Measurements from ENCODE around the gene OBSCN.
A peak's percentile ranks its signal among the peaks of the same experiment; 100 is the strongest.

The OBSCN gene

GRCh38 chr1:228197555-228198147 is 10.2 kb upstream of the OBSCN start:
- Mint-ChIP-seq H3K4me3 (no peak overlapping the region), H3K27me3 (peaks cover 3% of the 10 kb centered on the region), H3K27ac (no peak overlapping the region), H3K36me3 (peaks cover 29% of the 10 kb centered on the region), H3K4me1 (ENCODE audit: low read depth) (no peaks in the 10 kb centered on the region), H3K9me3 (ENCODE audit: low read depth) (peaks cover 10% of the 10 kb centered on the region)

GRCh38 chr1:228198977-228199590 is 8.8 kb upstream of the OBSCN start:
- H3K36me3 Mint-ChIP-seq, result peaks cover 29% of the 10 kb centered on the region
- H3K9me3 Mint-ChIP-seq (ENCODE audit: low read depth), result peaks cover 10% of the 10 kb centered on the region
- no peak overlapping the region for H3K27ac Mint-ChIP-seq
- no peak overlapping the region for H3K4me3 Mint-ChIP-seq
- H3K4me1 Mint-ChIP-seq (ENCODE audit: low read depth), result no peaks in the 10 kb centered on the region
- H3K27me3 Mint-ChIP-seq, result peaks cover 11% of the 10 kb centered on the region

GRCh38 chr1:228204958-228205357 is 2.9 kb upstream of the OBSCN start:
- Mint-ChIP-seq H3K27me3 (peaks cover 14% of the 10 kb centered on the region), H3K4me3 (no peak overlapping the region), H3K36me3 (peaks cover 4% of the 10 kb centered on the region), H3K27ac (no peak overlapping the region), H3K4me1 (ENCODE audit: low read depth) (no peaks in the 10 kb centered on the region), H3K9me3 (ENCODE audit: low read depth) (no peaks in the 10 kb centered on the region)

- peaks cover 14% of the 10 kb centered on the region for H3K27me3 Mint-ChIP-seq
- H3K4me1 Mint-ChIP-seq (ENCODE audit: low read depth), result no peaks in the 10 kb centered on the region
- no peak overlapping the region for H3K4me3 Mint-ChIP-seq
- no peaks in the 10 kb centered on the region for H3K9me3 Mint-ChIP-seq (ENCODE audit: low read depth)
- no peak overlapping the region for H3K27ac Mint-ChIP-seq
- peaks cover 4% of the 10 kb centered on the region for H3K36me3 Mint-ChIP-seq
Observed at GRCh38 chr1:228205526-228206436, 2.1 kb upstream of the OBSCN start.

- no peak overlapping the region for H3K4me3 Mint-ChIP-seq
- H3K27ac Mint-ChIP-seq, result no peak overlapping the region
- no peaks in the 10 kb centered on the region for H3K4me1 Mint-ChIP-seq (ENCODE audit: low read depth)
- no peaks in the 10 kb centered on the region for H3K36me3 Mint-ChIP-seq
- peaks cover 11% of the 10 kb centered on the region for H3K27me3 Mint-ChIP-seq
- no peaks in the 10 kb centered on the region for H3K9me3 Mint-ChIP-seq (ENCODE audit: low read depth)
Observed at GRCh38 chr1:228206582-228207351, 1.1 kb upstream of the OBSCN start.

- H3K9me3 Mint-ChIP-seq (ENCODE audit: low read depth), result no peaks in the 10 kb centered on the region
- H3K27me3 Mint-ChIP-seq, result peaks cover 11% of the 10 kb centered on the region
- no peak overlapping the region for H3K4me3 Mint-ChIP-seq
- no peaks in the 10 kb centered on the region for H3K36me3 Mint-ChIP-seq
- no peaks in the 10 kb centered on the region for H3K4me1 Mint-ChIP-seq (ENCODE audit: low read depth)
- H3K27ac Mint-ChIP-seq, result no peak overlapping the region
Observed at GRCh38 chr1:228207381-228207810, 448 bp upstream of the OBSCN start.

- Mint-ChIP-seq H3K27ac (no peak overlapping the region), H3K4me3 (no peak overlapping the region), H3K36me3 (no peaks in the 10 kb centered on the region), H3K27me3 (peaks cover 3% of the 10 kb centered on the region), H3K9me3 (ENCODE audit: low read depth) (no peaks in the 10 kb centered on the region), H3K4me1 (ENCODE audit: low read depth) (peaks cover 2% of the 10 kb centered on the region)
Observed at GRCh38 chr1:228208831-228209551, 1.1 kb downstream of the OBSCN start.

- H3K27ac Mint-ChIP-seq, result no peak overlapping the region
- H3K4me1 Mint-ChIP-seq (ENCODE audit: low read depth), result peaks cover 2% of the 10 kb centered on the region
- H3K9me3 Mint-ChIP-seq (ENCODE audit: low read depth), result no peaks in the 10 kb centered on the region
- peaks cover 3% of the 10 kb centered on the region for H3K27me3 Mint-ChIP-seq
- H3K4me3 Mint-ChIP-seq, result no peak overlapping the region
- H3K36me3 Mint-ChIP-seq, result no peaks in the 10 kb centered on the region
Observed at GRCh38 chr1:228209657-228210056, 1.8 kb downstream of the OBSCN start.

GRCh38 chr1:228210076-228210651 is 2.3 kb downstream of the OBSCN start:
- no peaks in the 10 kb centered on the region for H3K36me3 Mint-ChIP-seq
- peaks cover 3% of the 10 kb centered on the region for H3K27me3 Mint-ChIP-seq
- H3K4me1 Mint-ChIP-seq (ENCODE audit: low read depth), result peaks cover 2% of the 10 kb centered on the region
- H3K27ac Mint-ChIP-seq, result no peak overlapping the region
- no peak overlapping the region for H3K4me3 Mint-ChIP-seq
- H3K9me3 Mint-ChIP-seq (ENCODE audit: low read depth), result no peaks in the 10 kb centered on the region

- H3K4me3 Mint-ChIP-seq, result peak overlapping the region; percentile 40
- peaks cover 3% of the 10 kb centered on the region for H3K4me1 Mint-ChIP-seq (ENCODE audit: low read depth)
Observed at GRCh38 chr1:228210712-228211530, 3.1 kb downstream of the OBSCN start.

GRCh38 chr1:228211531-228212414 is 3.9 kb downstream of the OBSCN start:
- Mint-ChIP-seq H3K36me3 (no peaks in the 10 kb centered on the region), H3K4me1 (ENCODE audit: low read depth) (peaks cover 4% of the 10 kb centered on the region), H3K27me3 (no peaks in the 10 kb centered on the region), H3K4me3 (no peak overlapping the region), H3K9me3 (ENCODE audit: low read depth) (no peaks in the 10 kb centered on the region), H3K27ac (no peak overlapping the region)

More at GRCh38 chr1:228210712-228211530, 3.1 kb downstream of the OBSCN start:
- Mint-ChIP-seq H3K36me3 (no peaks in the 10 kb centered on the region), H3K9me3 (ENCODE audit: low read depth) (no peaks in the 10 kb centered on the region), H3K27me3 (peaks cover 3% of the 10 kb centered on the region), H3K27ac (peak overlapping the region; percentile 41)

- H3K27me3 Mint-ChIP-seq, result no peaks in the 10 kb centered on the region
- no peak overlapping the region for H3K27ac Mint-ChIP-seq
Observed at GRCh38 chr1:228212415-228212965, 4.6 kb downstream of the OBSCN start.

More at GRCh38 chr1:228212415-228212965, 4.6 kb downstream of the OBSCN start:
- H3K36me3 Mint-ChIP-seq, result no peaks in the 10 kb centered on the region
- peak overlapping the region; percentile 87 for H3K4me3 Mint-ChIP-seq
- no peaks in the 10 kb centered on the region for H3K9me3 Mint-ChIP-seq (ENCODE audit: low read depth)
- H3K4me1 Mint-ChIP-seq (ENCODE audit: low read depth), result peaks cover 4% of the 10 kb centered on the region

All from activated naive CD8-positive, alpha-beta T cell (primary cell).